Keratinocyte (primary cell): Measurements from ENCODE around the gene OR2T8.

Source experiments
- CTCF ChIP-seq, 3 experiments: IDR thresholded peaks in 1 of 3; conservative IDR thresholded peaks in 1 of 3; optimal IDR thresholded peaks in 1 of 3; 2 replicates in 2 of 3; 3 replicates in 1 of 3; pipeline versions ENCODE3 to v1.5.1; 2011; ENCODE audit warnings: low read length in 3 of 3, mild to moderate bottlenecking in 3 of 3, moderate library complexity in 2 of 3, control low read depth in 1 of 3, inconsistent platforms in 1 of 3; ENCODE audit not compliant: insufficient read depth in 2 of 3; ENCODE audit errors: extremely low read depth in 1 of 3
- EZH2 ChIP-seq: IDR thresholded peaks from one replicate; pipeline ENCODE4 v1.6.1; 2012; ENCODE audit warnings: inconsistent platforms, mild to moderate bottlenecking, low read length, moderate library complexity

- TF ChIP-seq CTCF (optimal IDR thresholded peaks at IDR 0.05 in 1 of 3, IDR thresholded peaks at IDR 0.05 in 1 of 3, conservative IDR thresholded peaks at IDR 0.05 in 1 of 3; ENCODE audit: extremely low read depth in 1 of 3, insufficient read depth in 2 of 3, low read length in 3 of 3), result no peak
- TF ChIP-seq EZH2, result no peak
Observed at GRCh38 chr1:247953408-247953807, 33.4 kb downstream of the OR2T8 start.
